ENCODE results near the gene CFAP54.
"Not testable (repeated sequence)": the region's sequence is repeated elsewhere in the genome, so short reads cannot be mapped to it uniquely, and the experiment has no call there.

Gene CFAP54

DNA sequence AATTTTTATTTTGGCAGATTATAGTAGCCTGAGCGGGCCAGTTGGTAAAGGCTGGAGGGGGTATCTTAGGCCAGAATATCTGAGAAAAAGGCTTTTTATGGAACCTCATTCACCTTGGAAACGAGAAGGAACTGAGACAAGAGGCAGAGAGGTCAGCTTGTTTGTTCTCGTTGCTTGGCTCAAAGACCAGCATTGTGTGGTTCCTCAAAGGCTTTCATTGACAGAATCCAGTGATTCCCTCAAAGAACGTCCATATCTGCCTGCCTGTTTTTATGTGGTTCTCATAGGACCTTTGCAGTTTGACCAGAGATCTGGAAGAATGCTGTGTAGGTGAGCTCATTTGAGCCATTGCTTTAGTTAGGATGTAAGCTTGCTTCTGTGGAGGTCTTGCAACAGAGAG is 117.3 kb downstream of the CFAP54 start:
- DNase-seq (ENCODE audit: low read depth in 2 of 2), result no peak

GRCh38 chr12:96617178-96617577 is 127.8 kb downstream of the CFAP54 start:
- no peak for DNase-seq (ENCODE audit: low read depth in 2 of 2)

- DNase-seq (ENCODE audit: low read depth in 2 of 2), result no peak
These were observed 133.8 kb downstream of the CFAP54 start for GRCh38 chr12:96623155-96623554.

DNA sequence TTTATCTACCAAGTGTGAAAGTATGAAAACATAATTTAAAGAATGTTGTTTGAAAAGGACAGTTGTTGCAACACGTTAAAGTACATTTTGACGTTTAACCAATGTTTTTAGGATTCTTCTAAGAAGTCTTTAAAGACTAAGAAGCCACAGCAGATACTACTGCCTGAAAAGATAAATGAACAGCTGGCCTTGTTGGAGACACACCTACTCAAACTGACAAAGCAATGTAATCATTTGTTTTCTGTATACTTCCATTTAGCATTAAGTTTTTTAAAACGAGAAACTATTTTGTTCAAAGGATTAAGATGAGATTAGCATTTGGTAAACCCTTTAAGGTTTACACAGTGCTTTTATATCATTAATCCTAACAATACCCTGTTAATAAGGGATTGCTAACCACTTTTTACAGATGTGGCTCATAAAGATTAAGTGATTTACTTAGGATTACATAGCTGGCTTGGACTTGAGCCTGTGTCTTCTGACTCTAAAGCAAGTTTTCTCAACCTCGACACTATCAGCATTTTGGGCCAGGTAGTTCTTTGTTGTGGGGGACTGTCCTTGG is 134.4 kb downstream of the CFAP54 start:
- no peak for DNase-seq (ENCODE audit: low read depth in 2 of 2)

DNA sequence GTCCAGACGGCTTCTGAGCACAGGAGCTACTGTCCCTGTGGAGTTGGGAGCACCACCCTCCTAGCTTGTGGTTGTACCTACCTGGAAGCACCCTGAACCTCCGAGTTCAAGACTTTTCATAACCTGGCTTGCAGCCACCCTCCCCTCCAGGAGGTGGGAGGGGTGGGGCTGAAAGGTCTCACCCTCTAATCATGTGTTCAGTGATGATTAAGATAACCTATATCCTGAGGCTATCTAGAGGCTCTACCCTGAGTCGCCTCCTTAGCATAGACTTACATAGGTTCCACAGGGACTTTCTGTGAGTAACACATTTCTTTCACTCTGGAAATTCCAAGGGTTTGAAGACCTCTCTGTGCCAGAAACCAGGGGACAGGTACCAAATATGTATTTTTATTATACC is 146.5 kb downstream of the CFAP54 start:
- no peak for DNase-seq (ENCODE audit: low read depth in 2 of 2)

GRCh38 chr12:96636895-96637294 is 147.5 kb downstream of the CFAP54 start:
- no peak for DNase-seq (ENCODE audit: low read depth in 2 of 2)

DNA sequence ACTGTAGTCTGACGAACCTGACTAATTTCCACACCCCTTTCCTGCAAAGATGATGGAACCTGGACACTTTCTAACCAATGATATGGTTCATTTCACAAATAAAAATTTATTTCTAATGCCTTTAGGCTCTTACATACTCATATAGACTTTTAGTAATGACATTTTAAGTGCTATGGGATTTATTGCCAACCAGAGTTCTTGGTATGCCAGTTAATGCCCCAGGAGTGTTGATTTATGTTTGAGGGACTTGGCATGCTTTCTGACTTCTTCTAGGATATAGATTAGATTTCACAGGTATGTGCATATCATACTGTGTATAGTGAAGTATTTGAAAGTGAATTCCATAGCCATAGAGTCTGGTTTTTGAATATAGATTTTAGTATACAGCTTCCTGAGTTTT is 159.5 kb downstream of the CFAP54 start:
- DNase-seq (ENCODE audit: low read depth in 2 of 2), result no peak

- DNase-seq (ENCODE audit: low read depth in 2 of 2), result no peak
These were observed 163.5 kb downstream of the CFAP54 start for GRCh38 chr12:96652870-96653269.

DNA sequence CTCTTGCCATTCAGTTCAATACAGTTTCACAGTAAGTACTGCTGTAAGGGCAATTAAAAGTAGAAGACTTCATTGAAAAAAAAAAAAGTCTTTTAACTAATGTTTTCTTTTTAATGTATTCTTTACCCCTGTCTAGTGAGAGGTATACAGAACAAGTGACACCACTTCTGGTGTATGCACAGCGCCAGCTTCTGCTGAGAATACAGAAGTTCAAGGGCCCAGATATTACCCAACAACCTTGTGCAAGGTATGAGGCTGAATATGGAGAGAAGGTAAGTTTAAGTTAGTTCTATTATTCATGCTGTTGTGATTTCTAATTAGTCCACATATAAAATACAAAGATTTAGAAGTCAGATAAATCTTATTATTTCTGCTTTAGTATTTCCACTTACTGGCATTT is 168.7 kb downstream of the CFAP54 start:
- DNase-seq (ENCODE audit: low read depth in 2 of 2), result no peak

- no peak for DNase-seq (ENCODE audit: low read depth in 2 of 2)
These were observed 180.4 kb downstream of the CFAP54 start for GRCh38 chr12:96669786-96670185.

- no peak for DNase-seq (ENCODE audit: low read depth in 2 of 2)
These were observed 181.0 kb downstream of the CFAP54 start for GRCh38 chr12:96670334-96670899.

- DNase-seq (ENCODE audit: low read depth in 2 of 2), result not testable (repeated sequence)
These were observed 186.1 kb downstream of the CFAP54 start for GRCh38 chr12:96675519-96675918.

DNA sequence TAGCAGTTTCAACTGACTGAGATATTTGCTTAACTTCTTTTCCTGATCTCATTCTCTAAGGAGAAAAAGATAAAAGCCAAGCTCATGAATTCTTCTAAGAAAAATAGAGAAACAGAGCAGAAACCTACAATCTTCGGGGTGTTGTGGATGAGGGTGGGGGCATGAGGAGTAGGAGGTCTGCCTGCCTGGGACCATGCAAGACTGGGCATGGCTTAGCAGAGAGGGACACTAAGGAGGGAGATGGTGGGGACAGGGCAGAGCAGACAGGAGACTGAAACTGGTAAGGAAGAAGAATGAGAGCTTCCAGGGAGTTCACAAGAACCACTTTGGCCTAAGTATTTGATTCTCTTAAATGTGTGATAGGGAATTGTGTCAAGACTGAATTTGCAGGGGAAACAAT is 188.0 kb downstream of the CFAP54 start:
- no peak for DNase-seq (ENCODE audit: low read depth in 2 of 2)

DNA sequence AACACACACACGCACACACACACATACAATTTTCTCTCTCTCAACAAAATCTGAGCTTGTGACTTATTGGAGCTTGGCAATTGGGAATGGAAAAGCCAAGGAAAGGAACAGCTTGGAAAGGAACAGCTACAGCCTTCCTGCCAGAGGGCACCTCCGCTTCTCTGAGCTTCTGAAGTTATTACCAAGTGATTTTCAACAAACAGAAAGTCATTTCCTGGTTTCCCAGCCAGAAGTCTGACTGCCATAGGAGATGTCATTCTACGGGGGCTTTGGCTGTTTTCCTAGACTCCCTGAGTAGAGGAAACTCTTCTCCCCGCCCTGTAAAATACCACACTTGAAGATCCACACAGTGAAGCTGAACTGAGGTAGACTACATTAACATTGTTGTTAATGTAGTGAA is 198.3 kb downstream of the CFAP54 start:
- DNase-seq (ENCODE audit: low read depth in 2 of 2), result no peak

GRCh38 chr12:96698521-96698920 is 209.1 kb downstream of the CFAP54 start:
- no peak for DNase-seq (ENCODE audit: low read depth in 2 of 2)

DNA sequence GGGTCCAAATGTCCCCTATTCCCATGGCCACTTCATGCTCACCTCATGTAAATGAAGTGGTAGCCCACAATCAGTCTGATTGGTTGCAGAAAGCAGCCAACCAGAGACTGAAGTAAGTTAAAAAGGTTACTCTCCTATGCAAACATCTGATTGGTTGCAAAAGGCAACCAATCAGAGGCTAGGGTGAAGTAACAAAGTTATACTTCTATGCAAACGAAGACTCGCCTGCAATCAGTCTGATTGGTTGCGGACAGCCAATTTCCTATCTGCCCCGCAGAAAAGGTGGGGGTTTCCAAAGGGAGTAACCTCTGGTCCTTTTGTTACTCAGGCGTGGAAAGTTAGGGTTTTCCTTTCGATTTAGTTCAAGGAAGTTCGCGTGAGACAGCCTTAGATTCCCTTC is 209.6 kb downstream of the CFAP54 start:
- DNase-seq (ENCODE audit: low read depth in 2 of 2), result no peak

- DNase-seq (ENCODE audit: low read depth in 2 of 2), result no peak
These were observed 212.5 kb downstream of the CFAP54 start for GRCh38 chr12:96701856-96702255.

DNA sequence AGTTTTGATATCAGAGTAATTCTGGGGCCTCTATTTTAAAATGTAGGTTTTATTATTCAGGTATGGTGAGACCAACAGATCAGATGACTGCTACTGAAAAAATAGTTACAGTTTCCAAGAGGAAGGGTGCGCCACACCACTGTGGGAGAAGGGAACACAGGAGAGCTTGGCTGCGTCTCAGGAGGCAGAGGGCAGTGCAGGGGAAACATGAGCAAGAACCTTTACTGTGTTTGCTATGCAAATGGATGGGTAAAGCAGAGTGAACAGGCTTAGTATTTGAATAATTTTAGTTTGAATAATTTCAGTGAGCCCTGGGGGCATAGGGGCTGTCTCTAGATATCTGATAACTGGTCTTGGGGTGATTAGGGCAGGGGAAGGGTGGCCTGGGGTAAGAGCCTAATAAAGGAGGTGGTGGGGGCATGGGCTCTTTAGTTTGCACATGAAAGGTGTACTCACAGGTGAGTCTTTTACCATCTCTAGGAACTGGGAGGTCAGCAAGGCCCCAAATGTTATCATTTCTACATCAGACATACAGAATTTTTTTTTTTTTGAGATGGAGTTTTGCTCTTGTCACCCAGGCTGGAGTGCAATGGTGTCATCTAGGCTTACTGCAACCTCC is 220.9 kb downstream of the CFAP54 start:
- DNase-seq (ENCODE audit: low read depth in 2 of 2), result no peak

DNA sequence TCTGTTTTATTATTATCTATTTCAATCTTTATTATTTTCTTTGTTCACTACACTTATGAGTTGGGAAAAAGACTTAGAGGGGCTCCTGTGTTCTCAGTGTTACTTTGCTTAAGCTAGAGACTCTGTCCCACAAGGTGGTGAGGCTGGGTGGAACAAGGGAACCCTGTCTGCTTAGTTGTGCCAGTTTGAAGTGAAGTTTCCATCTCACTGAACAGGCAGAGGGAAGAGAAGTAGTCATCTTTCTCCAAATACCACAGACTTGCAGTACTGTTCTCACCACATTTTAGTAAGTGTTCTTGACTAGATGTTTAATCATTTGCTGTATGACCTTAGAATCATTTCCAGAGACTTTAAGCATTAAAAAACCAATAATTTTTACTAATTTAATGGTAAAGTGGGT is 222.0 kb downstream of the CFAP54 start:
- no peak for DNase-seq (ENCODE audit: low read depth in 2 of 2)

GRCh38 chr12:96714199-96714598 is 224.8 kb downstream of the CFAP54 start:
- DNase-seq (ENCODE audit: low read depth in 2 of 2), result no peak

DNA sequence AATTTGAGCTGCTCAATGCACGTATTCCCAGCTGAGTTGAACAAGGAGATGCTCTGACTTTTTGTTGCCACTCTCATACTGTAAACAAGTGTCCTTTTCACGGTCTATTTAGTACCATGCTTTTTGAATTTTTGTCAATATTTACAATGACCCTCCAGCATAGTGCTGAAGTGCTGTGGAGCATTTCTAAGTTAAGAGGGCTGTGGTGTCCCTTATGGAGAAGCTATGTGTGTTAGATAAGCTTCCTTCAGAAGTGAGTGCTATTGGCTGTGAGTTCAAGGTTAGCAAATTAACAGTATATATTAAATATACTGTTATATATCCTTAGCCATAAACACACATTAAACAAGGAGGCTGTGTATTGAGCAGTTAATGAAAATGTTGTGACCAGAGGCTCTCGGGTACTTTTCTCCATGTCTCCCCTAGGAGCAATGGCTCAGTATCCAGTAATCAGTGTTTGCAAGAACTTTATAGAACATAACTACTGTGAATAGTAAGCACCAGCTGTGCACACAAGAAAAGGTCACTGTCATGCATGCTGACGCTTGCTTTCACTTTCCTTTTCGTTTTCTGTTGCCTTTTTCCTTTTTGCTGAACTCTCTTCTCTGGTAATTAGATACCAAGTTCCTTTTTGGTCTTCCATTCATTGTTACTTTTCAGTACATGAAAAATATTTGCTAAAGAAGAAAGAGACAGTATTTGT is 230.4 kb downstream of the CFAP54 start:
- no peak for DNase-seq (ENCODE audit: low read depth in 2 of 2)

DNA sequence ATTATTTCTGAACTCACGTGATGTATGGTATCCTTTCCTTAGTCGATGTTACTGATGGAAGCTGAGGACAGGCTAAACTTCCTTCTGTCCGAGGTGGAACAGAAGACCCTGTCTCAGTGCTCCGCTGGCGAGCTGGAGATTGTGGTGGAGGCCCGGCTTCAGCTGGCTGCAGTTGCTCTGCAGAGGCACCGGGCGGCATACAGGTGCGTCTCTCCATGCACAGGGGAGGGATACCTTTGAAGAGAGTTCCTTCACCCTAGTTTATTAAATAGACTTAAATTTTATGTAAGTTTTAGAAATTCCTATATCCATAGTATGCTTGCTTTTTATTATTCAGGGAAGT is 231.0 kb downstream of the CFAP54 start:
- no peak for DNase-seq (ENCODE audit: low read depth in 2 of 2)

DNA sequence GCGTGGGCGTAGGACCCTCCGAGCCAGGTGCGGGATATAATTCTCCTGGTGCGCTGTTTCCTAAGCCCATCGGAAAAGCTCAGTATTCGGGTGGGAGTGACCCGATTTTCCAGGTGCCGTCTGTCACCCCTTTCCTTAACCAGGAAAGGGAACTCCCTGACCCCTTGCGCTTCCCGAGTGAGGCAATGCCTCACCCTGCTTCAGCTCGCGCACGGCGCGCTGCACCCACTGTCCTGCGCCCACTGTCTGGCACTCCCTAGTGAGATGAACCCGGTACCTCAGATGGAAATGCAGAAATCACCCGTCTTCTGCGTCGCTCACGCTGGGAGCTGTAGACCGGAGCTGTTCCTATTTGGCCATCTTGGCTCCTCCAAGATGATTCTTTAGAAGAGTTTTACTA is 240.1 kb downstream of the CFAP54 start:
- DNase-seq (ENCODE audit: low read depth in 2 of 2), result not testable (repeated sequence)

Data from stimulated activated CD8-positive, alpha-beta memory T cell treated with anti-CD3 and anti-CD28 coated beads, Interleukin-2, amount 100 ng/mL, for 1 hour (primary cell).